IPS-18a (cell line): ENCODE data around the gene GAPVD1.
A peak's percentile ranks its signal among the peaks of the same experiment; 100 is the strongest.

ENCODE experiments used
- H3K27ac ChIP-seq: one replicate; pipeline ENCODE4 v1.5.1; 2013; ENCODE audit warnings: low read length
- H3K27me3 ChIP-seq: one replicate; pipeline ENCODE4 v1.6.1; 2013; ENCODE audit warnings: mild to moderate bottlenecking, low read length; ENCODE audit not compliant: control insufficient read depth, insufficient read depth
- H3K36me3 ChIP-seq: one replicate; pipeline ENCODE4 v1.6.1; 2013; ENCODE audit warnings: low read depth, low read length; ENCODE audit not compliant: control insufficient read depth
- H3K4me1 ChIP-seq: one replicate; pipeline ENCODE4 v1.6.1; 2013; ENCODE audit warnings: low read depth, low read length; ENCODE audit not compliant: control insufficient read depth
- H3K4me3 ChIP-seq: one replicate; pipeline ENCODE4 v1.5.1; 2013; ENCODE audit warnings: low read length
- H3K9ac ChIP-seq: one replicate; pipeline ENCODE4 v1.6.1; 2013; ENCODE audit warnings: mild to moderate bottlenecking, low read length, moderate library complexity
- H3K9me3 ChIP-seq: one replicate; pipeline ENCODE4 v1.6.1; 2013; ENCODE audit warnings: low read depth, low read length; ENCODE audit not compliant: control insufficient read depth

The GAPVD1 gene

DNA sequence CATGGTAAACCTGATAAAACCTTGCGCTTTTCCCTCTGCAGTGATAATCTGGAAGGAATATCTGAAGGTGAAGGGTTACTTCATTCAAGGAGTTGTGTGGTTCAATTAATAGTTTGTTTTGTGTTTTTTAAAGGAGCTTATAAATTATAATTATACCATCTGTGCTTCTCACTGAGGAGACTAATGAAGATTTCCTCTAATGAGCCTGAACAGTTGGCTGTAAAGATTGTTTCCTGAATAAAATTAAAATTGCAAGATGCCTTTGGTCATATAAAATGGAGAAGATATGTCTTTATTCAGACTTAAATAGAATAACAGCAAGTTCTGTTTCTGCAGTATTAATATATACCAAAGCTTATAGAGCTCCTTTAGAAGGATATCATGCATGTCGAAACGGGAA, 59.9 kb downstream of the GAPVD1 start:
- Histone ChIP-seq H3K9ac (no peak overlapping the region), H3K4me1 (no peaks in the 10 kb centered on the region), H3K9me3 (no peaks in the 10 kb centered on the region), H3K27ac (no peak overlapping the region), H3K4me3 (no peak overlapping the region), H3K27me3 (no peaks in the 10 kb centered on the region), H3K36me3 (peaks cover 4% of the 10 kb centered on the region)

DNA sequence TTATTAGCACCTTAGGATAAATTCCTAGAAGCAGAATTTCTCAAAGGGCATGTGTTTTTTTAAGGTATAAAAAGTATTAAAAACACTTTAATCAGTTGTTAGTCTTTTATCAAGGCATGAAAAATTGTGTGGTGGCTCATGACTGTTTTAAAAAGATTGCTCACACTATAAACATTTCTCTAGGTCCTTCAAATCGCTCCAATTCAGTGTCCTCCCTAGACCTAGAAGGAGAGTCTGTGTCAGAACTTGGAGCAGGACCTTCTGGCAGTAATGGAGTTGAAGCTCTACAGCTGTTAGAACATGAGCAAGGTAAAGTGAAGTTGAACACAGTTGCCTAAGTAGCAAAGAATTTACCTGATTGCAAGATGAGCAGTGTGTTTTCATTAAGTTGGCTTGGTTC, 62.0 kb downstream of the GAPVD1 start:
- Histone ChIP-seq H3K9me3 (no peaks in the 10 kb centered on the region), H3K4me1 (no peaks in the 10 kb centered on the region), H3K4me3 (no peak overlapping the region), H3K27me3 (no peaks in the 10 kb centered on the region), H3K36me3 (peaks cover 4% of the 10 kb centered on the region), H3K27ac (no peak overlapping the region), H3K9ac (no peak overlapping the region)

- H3K4me1 ChIP-seq, result no peaks in the 10 kb centered on the region
- H3K9me3 ChIP-seq, result no peaks in the 10 kb centered on the region
- no peaks in the 10 kb centered on the region for H3K27me3 ChIP-seq
- H3K27ac ChIP-seq, result no peak overlapping the region
- peaks cover 8% of the 10 kb centered on the region for H3K36me3 ChIP-seq
- no peak overlapping the region for H3K4me3 ChIP-seq
- H3K9ac ChIP-seq, result no peak overlapping the region
Measured at GRCh38 chr9:125325826-125326225, 64.2 kb downstream of the GAPVD1 start.

GRCh38 chr9:125329978-125330377, 68.4 kb downstream of the GAPVD1 start:
- H3K27ac ChIP-seq, result no peak overlapping the region
- peaks cover 19% of the 10 kb centered on the region for H3K36me3 ChIP-seq
- no peaks in the 10 kb centered on the region for H3K27me3 ChIP-seq
- no peaks in the 10 kb centered on the region for H3K9me3 ChIP-seq
- no peak overlapping the region for H3K4me3 ChIP-seq
- H3K4me1 ChIP-seq, result no peaks in the 10 kb centered on the region
- no peak overlapping the region for H3K9ac ChIP-seq

DNA sequence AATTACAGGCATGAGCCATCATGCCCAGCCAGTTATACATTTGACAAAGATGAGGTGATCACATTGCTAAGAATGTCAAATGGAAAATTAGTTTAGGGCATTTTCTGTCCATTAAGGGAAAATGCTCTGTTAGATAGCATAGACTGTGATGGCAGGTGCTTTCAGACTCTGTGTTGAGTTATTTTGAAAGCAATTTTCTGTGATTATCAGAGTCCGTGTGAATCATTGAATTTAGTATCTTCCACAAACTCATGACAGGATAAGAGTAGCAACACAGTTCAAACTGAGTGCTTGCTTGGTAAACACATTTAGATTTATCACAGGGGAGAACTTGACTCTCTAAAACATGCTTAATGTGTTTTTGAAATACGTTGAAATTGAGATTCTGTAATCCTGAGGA, 69.0 kb downstream of the GAPVD1 start:
- Histone ChIP-seq H3K27me3 (no peaks in the 10 kb centered on the region), H3K4me1 (no peaks in the 10 kb centered on the region), H3K36me3 (peaks cover 19% of the 10 kb centered on the region), H3K27ac (no peak overlapping the region), H3K4me3 (no peak overlapping the region), H3K9ac (no peak overlapping the region), H3K9me3 (no peaks in the 10 kb centered on the region)

- Histone ChIP-seq H3K36me3 (peaks cover 19% of the 10 kb centered on the region), H3K4me1 (no peaks in the 10 kb centered on the region), H3K9me3 (no peaks in the 10 kb centered on the region), H3K9ac (no peak overlapping the region), H3K4me3 (no peak overlapping the region), H3K27ac (no peak overlapping the region), H3K27me3 (no peaks in the 10 kb centered on the region)
Measured at GRCh38 chr9:125332527-125332926, 70.9 kb downstream of the GAPVD1 start.

DNA sequence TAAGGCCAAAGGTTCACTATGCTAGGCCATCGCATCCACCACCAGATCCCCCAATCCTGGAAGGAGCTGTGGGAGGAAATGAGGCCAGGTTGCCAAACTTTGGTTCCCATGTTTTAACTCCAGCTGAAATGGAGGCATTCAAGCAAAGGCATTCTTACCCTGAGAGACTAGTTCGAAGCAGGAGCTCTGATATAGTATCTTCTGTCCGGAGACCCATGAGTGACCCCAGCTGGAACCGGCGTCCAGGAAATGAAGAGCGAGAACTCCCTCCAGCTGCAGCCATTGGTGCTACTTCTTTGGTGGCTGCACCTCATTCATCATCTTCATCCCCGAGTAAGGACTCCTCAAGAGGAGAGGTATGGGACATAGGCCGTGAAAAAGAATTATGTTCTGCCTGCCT, 75.6 kb downstream of the GAPVD1 start:
- no peak overlapping the region for H3K9ac ChIP-seq
- H3K4me1 ChIP-seq, result peaks cover under 1% of the 10 kb centered on the region
- H3K36me3 ChIP-seq, result peaks cover 22% of the 10 kb centered on the region
- no peaks in the 10 kb centered on the region for H3K27me3 ChIP-seq
- no peak overlapping the region for H3K27ac ChIP-seq
- no peaks in the 10 kb centered on the region for H3K9me3 ChIP-seq
- no peak overlapping the region for H3K4me3 ChIP-seq

GRCh38 chr9:125338929-125339328, 77.3 kb downstream of the GAPVD1 start:
- no peak overlapping the region for H3K9ac ChIP-seq
- H3K4me3 ChIP-seq, result no peak overlapping the region
- H3K36me3 ChIP-seq, result peaks cover 13% of the 10 kb centered on the region
- no peaks in the 10 kb centered on the region for H3K9me3 ChIP-seq
- peaks cover 18% of the 10 kb centered on the region for H3K4me1 ChIP-seq
- no peak overlapping the region for H3K27ac ChIP-seq
- no peaks in the 10 kb centered on the region for H3K27me3 ChIP-seq

- H3K27me3 ChIP-seq, result no peaks in the 10 kb centered on the region
- H3K9me3 ChIP-seq, result no peaks in the 10 kb centered on the region
- H3K4me1 ChIP-seq, result peaks cover 22% of the 10 kb centered on the region
- peaks cover 12% of the 10 kb centered on the region for H3K36me3 ChIP-seq
- H3K27ac ChIP-seq, result no peak overlapping the region
- no peak overlapping the region for H3K4me3 ChIP-seq
- no peak overlapping the region for H3K9ac ChIP-seq
Measured at GRCh38 chr9:125341566-125341965, 79.9 kb downstream of the GAPVD1 start.

DNA sequence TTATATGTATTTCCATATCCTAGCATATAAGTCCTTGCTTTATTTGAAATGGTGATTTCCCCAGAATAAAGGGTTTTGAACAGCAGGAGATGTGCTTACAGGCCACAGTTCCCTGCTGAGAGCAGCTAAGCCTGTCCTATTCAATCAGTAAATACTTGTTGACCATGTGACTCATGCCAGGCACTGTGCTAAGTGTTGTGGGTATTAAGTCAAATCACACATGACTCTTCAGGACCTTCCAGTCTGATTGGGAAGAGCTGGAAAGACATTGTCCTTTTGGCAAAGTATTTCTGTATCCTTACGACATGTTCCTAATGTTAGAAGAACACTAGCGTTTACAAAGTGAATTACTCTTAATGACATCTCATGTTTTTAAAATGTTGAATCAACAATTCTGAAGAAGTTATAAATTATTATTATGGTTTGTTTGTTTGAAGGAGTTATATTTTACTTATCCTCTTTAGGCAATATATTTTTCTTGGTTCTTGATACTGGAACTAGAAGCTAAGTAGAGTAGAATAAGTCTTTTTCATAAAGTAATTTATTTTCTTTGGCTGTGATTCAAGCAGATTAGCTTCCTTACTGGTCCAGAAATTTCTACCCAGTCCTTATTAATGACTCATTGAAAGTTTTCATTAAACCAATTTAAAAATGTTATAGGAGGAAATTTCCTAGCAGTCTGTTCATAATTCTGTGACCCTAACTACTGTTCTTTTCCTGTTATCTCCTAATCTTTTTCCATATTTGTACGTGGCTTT, 82.1 kb downstream of the GAPVD1 start:
- H3K27me3 ChIP-seq, result no peaks in the 10 kb centered on the region
- H3K9me3 ChIP-seq, result no peaks in the 10 kb centered on the region
- H3K36me3 ChIP-seq, result peaks cover 28% of the 10 kb centered on the region
- H3K9ac ChIP-seq, result no peak overlapping the region
- no peak overlapping the region for H3K27ac ChIP-seq
- H3K4me1 ChIP-seq, result peaks cover 22% of the 10 kb centered on the region
- peak overlapping the region; percentile 29 for H3K4me3 ChIP-seq

GRCh38 chr9:125346080-125346732, 84.6 kb downstream of the GAPVD1 start:
- Histone ChIP-seq H3K4me3 (no peak overlapping the region), H3K9ac (no peak overlapping the region), H3K4me1 (peaks cover 22% of the 10 kb centered on the region), H3K36me3 (peaks cover 49% of the 10 kb centered on the region), H3K9me3 (no peaks in the 10 kb centered on the region), H3K27me3 (no peaks in the 10 kb centered on the region), H3K27ac (no peak overlapping the region)

GRCh38 chr9:125355601-125356000, 94.0 kb downstream of the GAPVD1 start:
- no peaks in the 10 kb centered on the region for H3K9me3 ChIP-seq
- no peak overlapping the region for H3K9ac ChIP-seq
- H3K36me3 ChIP-seq, result peaks cover 47% of the 10 kb centered on the region
- H3K27me3 ChIP-seq, result no peaks in the 10 kb centered on the region
- no peaks in the 10 kb centered on the region for H3K4me1 ChIP-seq
- H3K27ac ChIP-seq, result no peak overlapping the region
- no peak overlapping the region for H3K4me3 ChIP-seq
